ENCODE measurements around the gene ABCC3.

ABCC3 gene

DNA sequence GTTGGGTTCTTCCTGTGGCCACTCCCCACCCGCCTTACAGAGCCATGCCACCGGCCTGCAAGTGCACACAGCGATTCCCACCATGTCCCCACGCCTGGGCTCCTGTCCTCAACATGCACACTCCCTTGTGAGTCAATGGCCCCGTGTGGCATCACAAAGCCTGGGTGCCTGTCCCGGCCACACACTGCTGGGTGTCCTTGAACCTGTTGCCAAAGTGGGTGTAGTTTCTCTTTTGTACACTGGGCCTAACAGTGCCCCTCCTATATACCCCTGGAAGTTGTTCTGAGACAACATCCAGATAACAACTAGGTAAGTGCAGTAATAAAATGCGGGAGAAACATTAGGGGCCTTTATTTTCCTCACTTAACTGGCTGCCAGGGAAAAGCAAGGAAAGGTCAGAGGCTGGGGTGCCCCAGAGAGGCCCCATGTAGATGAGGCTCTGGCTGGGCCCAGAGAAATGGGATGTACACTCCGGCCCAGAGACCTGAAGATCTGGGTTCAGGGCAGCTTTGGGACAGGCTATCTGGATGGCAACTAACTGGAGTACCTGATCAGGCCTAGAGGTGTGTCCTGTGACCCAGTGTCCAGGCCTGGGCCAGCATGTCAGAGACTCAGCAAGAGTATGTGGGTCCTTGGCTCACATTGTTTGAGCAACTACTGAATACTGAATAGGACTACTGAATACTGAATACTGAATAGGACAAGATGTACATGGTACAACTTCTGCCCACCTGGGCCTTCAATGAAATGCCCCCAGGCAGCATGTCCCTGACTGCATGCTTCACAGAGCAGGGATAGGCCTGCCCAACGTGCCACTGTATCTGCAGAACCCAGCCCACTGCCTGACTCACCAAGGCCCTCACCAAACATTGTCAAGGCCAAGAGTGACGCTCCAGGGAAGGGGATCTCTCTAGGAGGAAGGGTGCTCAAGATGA lies 8.3 kb downstream of the ABCC3 start:
- DNase-seq (ENCODE audit: low read depth) = no peak

DNA sequence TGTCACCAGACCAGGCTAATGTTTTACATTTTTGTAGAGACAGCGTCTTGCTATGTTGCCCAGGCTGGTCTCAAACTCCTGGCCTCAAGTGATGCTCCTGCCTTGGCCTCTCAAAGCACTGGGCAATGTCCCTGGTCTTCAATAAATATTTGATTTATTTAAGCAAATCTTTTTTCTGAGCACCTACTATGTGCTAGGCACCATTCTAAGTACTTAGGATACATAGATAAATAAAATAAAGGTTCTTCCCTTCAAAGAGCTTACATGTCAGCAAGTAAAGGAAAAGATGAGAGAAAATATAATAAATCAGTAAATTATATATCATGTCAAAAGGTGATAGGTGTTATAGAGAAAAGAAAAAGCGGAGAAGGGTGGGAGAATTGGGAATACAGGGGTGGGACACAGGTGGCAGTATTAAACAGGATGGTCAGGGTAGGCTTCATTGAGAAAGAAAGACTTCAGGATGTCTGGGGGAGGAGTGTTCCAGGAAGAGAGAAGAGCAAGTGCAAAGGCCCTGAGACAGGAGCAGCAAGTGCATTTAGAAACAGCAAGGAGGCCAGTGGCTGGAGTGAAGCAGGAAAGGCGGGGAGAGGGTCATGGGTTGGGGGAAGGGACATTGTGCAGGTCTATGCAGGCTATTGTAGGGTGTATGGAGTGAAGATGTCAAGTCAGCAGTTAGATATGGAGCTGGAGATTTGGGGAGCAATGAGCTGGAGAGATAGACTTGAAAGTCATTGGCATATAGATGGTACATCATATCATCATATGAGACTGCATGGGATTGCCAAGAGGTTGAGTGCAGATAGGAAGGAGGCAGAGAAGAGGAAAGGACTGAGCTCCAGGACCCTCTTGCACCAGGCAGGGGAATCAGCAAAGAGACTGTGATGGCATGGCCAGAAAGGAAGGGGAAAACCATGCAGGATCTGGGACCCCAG lies 11.3 kb downstream of the ABCC3 start:
- no peak for DNase-seq (ENCODE audit: low read depth)

DNA sequence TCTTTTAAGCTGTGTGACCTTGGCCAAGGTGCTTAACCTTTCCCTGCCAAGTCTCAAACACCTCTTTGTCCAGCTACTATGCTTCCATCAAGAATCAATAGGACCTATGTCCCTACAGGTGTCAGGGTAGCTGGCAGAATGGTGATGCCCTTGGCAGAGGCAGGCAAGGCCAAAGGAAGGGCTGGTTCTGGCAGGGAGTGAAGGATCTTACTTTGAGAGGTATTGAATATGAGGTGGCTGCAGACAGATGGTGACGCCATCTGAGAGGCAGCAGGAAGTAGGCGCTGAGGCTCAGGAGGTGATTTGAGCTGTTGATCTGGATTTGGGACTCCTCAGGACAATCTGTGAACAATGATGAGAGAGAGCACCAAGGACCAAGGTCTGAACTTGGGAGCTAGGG lies 12.5 kb downstream of the ABCC3 start:
- no peak for DNase-seq (ENCODE audit: low read depth)

DNA sequence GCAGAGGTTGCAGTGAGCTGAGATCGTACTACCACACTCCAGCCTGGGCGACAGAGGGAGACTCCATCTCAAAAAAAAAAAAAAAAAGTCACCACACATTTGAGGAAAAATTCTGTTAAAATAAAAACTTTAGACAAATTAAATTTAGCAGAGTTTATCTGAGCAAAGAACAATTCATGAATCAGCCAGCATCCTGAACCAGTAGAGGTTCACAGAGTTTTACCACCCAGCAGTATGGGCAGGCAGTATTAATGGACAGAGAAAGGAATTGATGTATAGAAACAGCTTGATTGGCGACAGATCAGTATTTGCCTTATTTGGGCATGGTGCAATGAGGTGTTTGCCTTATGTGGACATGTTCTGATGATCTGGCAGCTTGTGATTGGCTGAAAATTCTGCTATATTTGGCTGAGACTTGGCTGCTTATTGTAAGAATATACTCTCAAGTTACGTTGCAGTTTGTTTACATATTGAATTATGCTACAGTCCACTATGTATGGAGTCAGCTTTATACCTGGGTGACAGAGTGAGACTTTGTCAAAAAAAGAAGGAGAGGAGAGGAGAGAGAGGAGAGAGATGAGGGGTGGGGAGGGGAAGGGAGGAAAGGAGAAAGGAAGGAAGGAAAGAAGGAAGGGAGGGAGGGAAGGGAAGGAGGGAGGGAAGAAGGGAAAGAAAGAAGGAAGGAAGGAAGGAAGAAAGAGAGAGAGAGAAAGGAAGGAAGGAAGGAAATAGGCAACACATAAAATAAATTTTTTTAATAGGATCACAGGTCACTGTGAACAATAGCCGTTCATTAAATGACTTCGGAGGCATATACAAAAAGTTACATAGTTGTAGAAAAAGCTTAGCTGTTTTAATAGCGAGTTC lies 14.6 kb downstream of the ABCC3 start:
- DNase-seq (ENCODE audit: low read depth) = no peak

DNA sequence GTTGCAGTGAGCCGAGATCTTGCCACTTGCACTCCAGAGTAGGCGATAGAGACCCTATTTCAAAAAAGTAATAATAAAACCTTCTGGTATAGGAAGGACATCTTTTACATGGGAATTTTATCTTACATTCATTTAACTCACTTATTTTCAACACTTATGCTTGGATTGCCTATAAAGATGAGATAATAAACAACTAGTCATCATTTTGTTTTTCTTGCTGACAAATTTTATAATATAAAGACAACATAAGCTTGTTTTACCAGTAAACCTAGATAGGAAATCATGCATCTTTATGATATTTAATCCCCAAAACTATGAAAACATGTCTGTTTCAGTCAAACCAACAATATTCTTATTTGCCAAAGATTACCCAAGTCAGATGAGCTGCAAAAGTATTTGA lies 17.0 kb downstream of the ABCC3 start:
- no peak for DNase-seq (ENCODE audit: low read depth)

DNA sequence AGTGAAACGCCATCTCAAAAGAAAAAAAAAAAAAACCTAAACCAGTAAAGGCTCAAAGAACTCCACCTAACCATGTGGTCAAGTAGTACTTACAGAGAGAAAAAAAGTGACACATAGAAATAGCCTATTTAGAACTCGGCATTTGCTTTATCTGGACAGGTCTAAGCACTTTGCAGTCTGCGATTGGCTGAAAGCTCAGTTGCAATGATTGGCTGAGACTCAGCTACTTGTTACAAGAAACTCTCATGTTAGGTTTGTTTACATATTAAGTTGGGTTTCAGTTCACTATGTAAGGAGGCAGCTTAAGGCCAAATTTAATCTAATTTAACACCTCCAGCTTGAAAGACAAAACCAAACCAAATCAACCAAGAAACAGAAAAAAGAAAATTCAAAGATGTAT lies 19.1 kb downstream of the ABCC3 start:
- no peak for DNase-seq (ENCODE audit: low read depth)

DNA sequence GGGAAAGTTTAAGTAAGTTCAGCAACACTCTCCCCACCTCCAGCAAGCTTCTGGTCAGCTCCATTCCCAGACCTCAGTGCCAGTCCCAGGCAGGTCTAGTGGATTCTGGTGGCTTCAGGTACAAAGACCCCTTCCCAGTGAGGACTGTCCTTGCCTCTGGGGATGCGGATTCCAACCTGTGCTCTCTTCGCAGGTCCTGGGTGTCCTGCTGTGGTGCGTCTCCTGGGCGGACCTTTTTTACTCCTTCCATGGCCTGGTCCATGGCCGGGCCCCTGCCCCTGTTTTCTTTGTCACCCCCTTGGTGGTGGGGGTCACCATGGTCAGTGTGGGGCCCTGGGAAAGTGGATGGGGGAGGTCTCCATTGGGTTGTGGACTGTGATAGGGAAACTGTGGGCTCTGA lies 21.8 kb downstream of the ABCC3 start:
- DNase-seq (ENCODE audit: low read depth) = no peak

DNA sequence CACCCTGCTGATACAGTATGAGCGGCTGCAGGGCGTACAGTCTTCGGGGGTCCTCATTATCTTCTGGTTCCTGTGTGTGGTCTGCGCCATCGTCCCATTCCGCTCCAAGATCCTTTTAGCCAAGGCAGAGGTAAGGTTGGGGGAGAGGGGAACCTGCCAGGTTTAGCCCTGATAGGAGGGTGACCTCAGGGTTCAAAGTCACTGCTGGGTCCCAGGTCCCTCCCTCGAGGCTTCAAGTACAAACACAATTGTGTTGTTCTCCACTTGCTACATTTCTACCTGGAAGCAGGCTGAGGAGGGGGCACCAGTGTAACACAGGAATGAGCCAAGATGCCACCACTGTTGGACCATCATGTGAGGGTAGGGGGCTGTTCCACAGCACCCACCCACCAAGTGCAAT lies 22.4 kb downstream of the ABCC3 start:
- no peak for DNase-seq (ENCODE audit: low read depth)

DNA sequence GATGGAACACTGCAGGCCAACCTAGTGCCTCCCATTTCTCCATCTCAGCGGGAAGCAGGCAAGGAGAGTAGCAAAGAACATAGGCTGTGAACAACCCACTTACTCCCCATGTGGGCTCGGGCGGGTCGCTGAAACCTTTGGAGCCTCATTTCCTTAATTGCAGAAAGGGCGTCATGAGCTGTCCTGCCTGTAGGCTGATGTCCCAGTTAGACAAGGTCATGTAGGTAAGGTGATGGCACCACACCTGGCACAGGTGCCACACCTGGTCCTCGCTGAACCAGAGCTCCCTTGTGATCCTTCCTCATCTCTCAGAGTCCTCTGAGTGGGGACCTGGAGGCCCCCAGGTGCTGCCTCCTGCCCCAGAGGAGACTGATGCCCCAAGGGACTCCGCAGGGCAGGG lies 22.9 kb downstream of the ABCC3 start:
- no peak for DNase-seq (ENCODE audit: low read depth)

DNA sequence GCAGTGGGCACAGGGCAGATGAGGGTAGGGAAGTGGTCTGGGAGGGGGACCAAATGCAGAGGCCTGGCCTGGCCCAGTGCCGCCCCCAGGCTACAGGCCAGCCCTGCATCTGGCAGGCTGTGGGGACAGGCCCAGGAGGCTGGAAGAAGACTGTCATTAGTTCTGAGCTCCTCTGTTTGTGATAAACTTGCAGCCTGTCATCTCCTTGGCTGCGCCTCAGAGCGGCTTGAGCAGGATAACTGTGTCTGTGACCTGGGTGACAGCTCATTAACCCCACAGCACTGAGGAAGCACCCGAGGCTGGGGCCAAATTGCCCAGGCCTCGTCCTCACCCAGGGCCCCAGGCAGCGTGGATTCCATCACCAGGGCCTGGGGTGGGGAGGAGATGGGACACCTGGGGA lies 23.9 kb downstream of the ABCC3 start:
- no peak for DNase-seq (ENCODE audit: low read depth)

DNA sequence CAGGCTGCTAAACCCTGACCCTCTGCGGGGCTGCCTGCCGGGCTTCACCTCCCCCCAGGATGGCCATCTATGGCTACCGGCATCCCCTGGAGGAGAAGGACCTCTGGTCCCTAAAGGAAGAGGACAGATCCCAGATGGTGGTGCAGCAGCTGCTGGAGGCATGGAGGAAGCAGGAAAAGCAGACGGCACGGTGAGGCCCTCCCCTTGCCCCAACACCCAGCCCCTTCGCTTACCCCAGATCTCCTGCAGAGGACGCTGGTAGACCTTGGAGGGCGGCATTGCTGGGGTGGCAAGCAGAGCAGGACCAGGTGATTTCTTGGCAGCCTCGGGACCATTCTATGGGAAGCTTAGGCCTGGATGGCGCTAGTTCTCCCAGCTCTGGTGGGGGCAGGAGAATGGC lies 24.5 kb downstream of the ABCC3 start:
- DNase-seq (ENCODE audit: low read depth) = no peak

DNA sequence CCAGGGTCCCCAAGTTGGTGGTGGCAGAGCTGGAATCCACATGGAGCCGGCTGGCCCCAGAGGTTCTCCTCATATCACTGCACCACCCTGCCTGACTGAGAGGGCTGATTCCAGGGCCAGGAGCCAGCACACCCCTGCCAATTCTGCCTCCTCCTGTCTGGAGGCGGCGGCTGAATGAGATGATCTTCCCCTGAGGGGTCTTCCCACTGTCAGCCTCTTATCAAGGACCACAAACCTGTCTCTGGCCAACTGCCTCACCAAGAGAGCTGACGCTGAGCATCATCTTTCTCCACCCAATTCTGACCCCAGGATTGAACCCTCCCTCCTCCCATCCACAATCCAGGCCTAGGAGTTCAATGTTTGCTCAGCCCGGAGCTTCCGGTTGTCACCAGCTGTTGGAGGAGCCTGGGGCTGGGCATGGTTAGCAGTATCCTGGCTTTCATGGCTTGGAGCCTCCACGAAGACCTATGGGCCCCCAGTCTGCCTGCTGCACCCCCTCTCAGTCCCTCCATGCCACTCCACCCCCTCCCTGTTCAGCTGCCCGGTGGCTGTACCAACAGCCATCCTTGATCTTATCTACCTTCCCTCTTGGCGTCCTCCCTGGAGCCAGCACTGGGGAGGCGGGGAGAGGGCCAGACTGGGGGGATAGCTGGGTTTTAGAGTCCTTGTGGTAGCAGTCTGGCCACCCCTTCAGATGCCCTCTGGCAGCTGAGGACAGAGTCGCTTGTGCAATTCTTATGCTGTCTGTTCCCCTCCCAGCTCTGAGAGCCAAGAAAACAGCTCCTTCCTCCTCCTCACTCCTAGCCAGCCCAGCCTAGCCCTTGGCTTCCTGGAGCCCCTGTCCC lies 25.6 kb downstream of the ABCC3 start:
- DNase-seq (ENCODE audit: low read depth) = no peak

DNA sequence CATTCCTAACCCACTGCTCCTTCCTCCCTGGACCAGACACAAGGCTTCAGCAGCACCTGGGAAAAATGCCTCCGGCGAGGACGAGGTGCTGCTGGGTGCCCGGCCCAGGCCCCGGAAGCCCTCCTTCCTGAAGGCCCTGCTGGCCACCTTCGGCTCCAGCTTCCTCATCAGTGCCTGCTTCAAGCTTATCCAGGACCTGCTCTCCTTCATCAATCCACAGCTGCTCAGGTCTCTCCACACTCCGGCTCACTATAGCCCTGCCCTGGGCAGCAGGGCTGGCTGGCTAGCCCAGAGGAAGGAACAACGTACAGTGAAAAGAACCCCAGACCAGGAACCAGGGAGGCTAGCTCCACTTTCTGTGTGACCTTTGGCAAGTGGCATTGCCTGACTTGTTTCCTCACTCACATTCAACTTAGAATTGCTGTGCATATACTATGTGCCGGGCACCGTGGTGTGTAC lies 26.2 kb downstream of the ABCC3 start:
- no peak for DNase-seq (ENCODE audit: low read depth)

DNA sequence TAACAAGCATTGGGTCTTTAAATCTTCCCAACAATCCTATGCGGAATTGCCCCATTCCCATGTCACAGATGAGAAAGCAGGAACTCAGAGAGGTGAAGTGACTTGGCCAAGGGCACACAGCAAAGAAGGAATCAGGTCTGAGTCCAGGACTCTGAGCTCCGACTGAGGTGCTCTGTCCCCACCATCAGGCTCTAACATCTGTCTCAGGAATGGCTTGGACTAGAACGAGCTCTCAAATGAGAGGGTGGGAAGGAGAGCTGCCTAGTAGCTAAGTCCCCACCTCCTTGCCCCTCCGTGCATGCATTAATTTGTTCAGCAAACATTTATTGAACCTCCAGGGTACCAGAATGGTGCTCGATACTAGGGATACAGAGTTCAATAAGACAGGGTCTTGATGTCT lies 26.7 kb downstream of the ABCC3 start:
- no peak for DNase-seq (ENCODE audit: low read depth)

DNA sequence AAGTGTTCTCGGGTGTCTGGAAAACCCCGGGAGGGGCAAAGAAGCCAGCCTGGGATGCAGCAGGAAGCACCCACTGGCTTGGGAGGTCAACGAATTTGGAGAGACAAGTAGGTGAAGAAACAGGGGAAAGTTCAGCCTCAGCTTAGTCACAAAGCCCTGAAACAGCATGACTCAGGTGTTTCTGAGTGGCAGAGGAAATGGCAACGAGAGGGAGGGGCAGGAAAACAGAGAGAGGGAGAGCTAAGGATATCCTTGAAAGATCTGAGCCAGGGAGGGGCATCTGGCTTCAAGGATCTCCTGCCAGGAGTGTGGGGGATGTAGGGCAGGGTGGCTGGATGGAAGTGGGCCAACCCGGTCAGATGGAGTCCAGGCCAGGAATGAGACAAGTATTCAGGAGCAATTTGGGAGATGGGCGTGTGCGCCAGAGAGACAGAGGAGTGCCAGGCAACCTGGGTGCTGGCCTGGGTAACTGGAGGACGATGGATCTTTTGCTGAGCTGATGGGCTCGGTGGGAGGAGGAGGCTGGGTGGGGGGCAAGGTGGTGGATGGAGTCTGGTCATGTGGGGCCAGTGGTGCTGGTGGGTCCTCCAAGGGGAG lies 27.2 kb downstream of the ABCC3 start:
- DNase-seq (ENCODE audit: low read depth) = peak; percentile 10

DNA sequence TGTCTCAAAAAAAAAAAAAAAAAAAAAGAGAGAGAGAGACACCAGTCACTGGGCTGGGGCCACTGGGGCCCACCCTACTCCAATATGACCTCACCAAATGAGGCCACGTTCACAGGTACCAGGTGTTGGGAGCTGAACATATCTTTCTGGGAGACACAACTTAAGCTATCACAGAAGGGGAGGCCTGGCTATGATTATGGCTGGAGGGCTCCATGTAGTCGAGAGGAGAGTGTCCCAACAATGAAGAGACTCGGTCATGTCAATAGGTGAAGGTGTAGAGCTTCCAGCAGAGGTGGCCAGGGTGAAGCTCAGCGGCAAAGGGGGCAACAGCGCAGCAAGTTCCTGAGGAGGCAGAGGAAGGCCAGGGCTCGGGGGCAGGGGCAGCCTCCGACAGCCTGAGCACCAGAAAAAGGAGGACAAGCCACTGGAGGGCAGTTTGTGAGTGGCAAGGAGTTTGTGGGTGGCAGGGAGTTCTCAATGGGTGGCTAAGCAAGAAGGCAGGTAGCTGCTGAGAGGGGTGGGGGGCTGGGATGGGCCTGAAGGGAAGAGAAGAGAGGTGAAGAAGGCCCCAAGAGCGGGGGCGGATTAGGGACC lies 28.0 kb downstream of the ABCC3 start:
- DNase-seq (ENCODE audit: low read depth) = no peak

DNA sequence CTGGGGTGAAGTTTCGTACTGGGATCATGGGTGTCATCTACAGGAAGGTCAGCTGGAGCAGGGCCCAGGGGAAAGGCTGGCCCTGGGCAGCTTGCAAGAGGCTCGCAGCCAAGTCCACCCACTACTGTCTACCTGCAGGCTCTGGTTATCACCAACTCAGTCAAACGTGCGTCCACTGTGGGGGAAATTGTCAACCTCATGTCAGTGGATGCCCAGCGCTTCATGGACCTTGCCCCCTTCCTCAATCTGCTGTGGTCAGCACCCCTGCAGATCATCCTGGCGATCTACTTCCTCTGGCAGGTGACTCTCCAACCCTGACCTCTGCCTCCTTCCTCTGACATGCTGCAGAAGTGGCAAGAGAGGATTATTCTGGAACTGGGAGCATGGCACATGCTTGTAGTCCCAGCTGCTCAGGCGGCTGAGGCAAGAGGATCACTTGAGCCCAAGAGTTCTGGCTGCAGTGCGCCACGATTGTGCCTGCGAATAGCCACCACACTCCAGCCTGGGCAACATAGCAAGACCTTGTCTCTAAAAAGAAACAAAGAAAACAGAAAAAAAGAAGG lies 29.2 kb downstream of the ABCC3 start:
- DNase-seq (ENCODE audit: low read depth) = no peak

DNA sequence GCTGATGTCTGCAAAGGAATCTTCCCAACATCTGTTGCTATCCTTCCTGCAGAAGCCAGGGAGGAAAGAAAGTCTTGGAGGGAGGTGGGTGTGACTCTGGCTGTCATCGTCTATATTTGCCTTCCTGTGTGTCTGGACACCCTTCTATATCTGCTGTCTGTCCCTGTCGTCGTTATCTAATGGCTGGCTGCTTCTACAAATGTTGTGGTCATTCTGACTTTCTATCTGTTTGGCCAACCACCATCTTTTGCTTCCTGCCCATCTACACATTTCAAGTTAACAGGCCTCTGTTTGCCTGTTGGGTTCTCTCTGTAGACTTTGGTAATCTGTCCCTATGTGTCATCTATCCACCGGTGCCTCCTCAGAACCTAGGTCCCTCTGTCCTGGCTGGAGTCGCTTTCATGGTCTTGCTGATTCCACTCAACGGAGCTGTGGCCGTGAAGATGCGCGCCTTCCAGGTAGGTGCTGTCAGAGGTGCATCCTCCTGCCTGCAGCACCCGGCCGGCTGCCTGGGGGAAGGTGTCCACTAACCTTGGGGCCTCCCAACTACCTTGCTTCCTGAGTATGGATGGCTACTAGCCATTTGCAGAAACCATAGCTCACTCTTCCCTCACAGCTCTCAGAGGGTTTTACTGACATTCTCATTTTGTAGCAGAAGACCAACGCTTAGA lies 30.2 kb downstream of the ABCC3 start:
- no peak for DNase-seq (ENCODE audit: low read depth)

DNA sequence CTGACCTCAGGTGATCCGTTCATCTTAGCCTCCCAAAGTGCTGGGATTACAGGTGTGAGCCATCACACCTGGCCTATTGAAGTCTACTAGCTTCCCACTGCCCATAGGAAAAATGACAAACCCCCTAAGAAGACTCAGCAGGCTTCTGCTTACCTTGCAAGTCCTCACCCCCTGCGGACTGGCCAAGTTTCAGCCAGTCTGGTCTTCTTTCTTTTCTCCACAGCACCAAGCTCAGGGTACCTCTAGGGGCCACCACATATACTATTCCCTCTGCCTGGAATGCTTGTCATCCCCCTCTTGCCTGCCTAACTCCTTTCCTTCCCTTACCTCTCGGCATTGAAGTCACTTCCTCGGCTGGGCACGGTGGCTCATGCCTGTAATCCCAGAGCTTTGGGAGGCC lies 31.2 kb downstream of the ABCC3 start:
- no peak for DNase-seq (ENCODE audit: low read depth)

Measured in activated T-cell treated with anti-CD3 and anti-CD28 coated beads for 48 hours (primary cell).